ENCODE results near the gene ENDOG. TPM values are rescaled to one million over a fixed set of nuclear protein-coding genes. Genes with fewer than 3 reads are reported as not detected.

ENDOG gene
- total RNA-seq, 6 experiments from 2014 or later: 16.0 to 23.7 (median 17.0) TPM

DNA sequence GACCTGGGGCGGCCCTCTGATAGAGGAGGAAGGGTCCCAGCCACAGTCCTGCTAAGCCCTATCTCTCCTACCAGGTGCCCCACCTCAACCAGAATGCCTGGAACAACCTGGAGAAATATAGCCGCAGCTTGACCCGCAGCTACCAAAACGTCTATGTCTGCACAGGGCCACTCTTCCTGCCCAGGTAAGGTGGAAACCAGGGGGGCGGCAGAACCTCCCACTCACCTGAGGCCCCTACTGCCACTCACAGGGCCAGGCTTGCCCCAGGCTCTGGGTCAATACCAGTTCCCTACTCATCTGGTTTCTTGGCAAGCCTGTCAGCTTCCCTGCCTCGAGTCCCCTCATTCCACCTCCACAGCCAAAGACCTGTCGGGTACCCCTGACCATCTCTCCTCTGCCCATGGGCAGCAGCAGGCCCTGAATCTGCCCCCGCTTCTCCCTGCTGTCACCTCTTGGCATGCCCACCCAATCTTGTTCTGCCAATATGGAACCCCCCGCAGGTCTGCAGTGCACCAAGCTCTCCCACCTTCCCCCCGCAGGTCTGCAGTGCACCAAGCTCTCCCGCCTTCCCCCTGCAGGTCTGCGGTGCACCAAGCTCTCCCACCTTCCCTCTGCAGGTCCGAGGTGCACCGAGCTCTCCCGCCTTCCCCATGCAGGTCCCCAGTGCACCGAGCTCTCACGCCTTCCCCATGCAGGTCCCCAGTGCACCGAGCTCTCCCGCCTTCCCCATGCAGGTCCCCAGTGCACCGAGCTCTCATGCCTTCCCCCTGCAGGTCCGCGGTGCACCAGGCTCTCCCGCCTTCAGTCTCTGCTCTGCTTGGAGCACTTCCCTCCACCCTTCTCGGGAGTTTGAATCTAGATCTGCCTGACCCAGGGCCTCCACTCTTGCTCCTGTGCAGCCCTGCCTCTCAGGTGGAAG lies 2.6 kb downstream of the ENDOG start:
- Mint-ChIP-seq H3K4me1 (ENCODE audit: low read depth) (peaks cover 9% of the 10 kb centered on the region), H3K27ac (no peak overlapping the region), H3K27me3 (ENCODE audit: insufficient read depth) (peaks cover 2% of the 10 kb centered on the region), H3K9me3 (no peaks in the 10 kb centered on the region), H3K36me3 (ENCODE audit: low read depth) (peaks cover 5% of the 10 kb centered on the region; the same call in 1 of the 2 replicates), H3K4me3 (no peak overlapping the region)
- no peak for TF ChIP-seq CTCF (IDR thresholded peaks at IDR 0.05)
- no peak for DNase-seq

GRCh38 chr9:128821584-128822406 lies 3.5 kb downstream of the ENDOG start:
- H3K27ac Mint-ChIP-seq: no peak overlapping the region
- H3K9me3 Mint-ChIP-seq: no peaks in the 10 kb centered on the region
- H3K4me3 Mint-ChIP-seq: no peak overlapping the region
- peaks cover 9% of the 10 kb centered on the region for H3K4me1 Mint-ChIP-seq (ENCODE audit: low read depth)
- DNase-seq: no peak
- peaks cover 2% of the 10 kb centered on the region for H3K27me3 Mint-ChIP-seq (ENCODE audit: insufficient read depth)
- no peak for TF ChIP-seq CTCF (IDR thresholded peaks at IDR 0.05)
- H3K36me3 Mint-ChIP-seq (ENCODE audit: low read depth): peaks cover 5% of the 10 kb centered on the region; the same call in 1 of the 2 replicates

GRCh38 chr9:128822407-128823042 lies 4.2 kb downstream of the ENDOG start:
- Mint-ChIP-seq H3K36me3 (ENCODE audit: low read depth) (peaks cover 5% of the 10 kb centered on the region; the same call in 1 of the 2 replicates), H3K4me1 (ENCODE audit: low read depth) (peaks cover 9% of the 10 kb centered on the region), H3K9me3 (no peaks in the 10 kb centered on the region), H3K27ac (no peak overlapping the region), H3K4me3 (no peak overlapping the region), H3K27me3 (ENCODE audit: insufficient read depth) (peaks cover 2% of the 10 kb centered on the region)
- no peak for DNase-seq
- TF ChIP-seq CTCF (IDR thresholded peaks at IDR 0.05): no peak

GRCh38 chr9:128823362-128823902 lies 5.1 kb downstream of the ENDOG start:
- Mint-ChIP-seq H3K4me3 (no peak overlapping the region), H3K27ac (no peak overlapping the region), H3K4me1 (ENCODE audit: low read depth) (peaks cover 11% of the 10 kb centered on the region), H3K36me3 (ENCODE audit: low read depth) (peaks cover 5% of the 10 kb centered on the region), H3K9me3 (no peaks in the 10 kb centered on the region), H3K27me3 (ENCODE audit: insufficient read depth) (peaks cover 2% of the 10 kb centered on the region)
- TF ChIP-seq CTCF (IDR thresholded peaks at IDR 0.05): no peak
- no peak for DNase-seq

- H3K4me1 Mint-ChIP-seq (ENCODE audit: low read depth): peaks cover 16% of the 10 kb centered on the region
- no peak for DNase-seq
- H3K27ac Mint-ChIP-seq: no peak overlapping the region
- no peaks in the 10 kb centered on the region for H3K9me3 Mint-ChIP-seq
- H3K36me3 Mint-ChIP-seq (ENCODE audit: low read depth): peaks cover 10% of the 10 kb centered on the region
- H3K27me3 Mint-ChIP-seq (ENCODE audit: insufficient read depth): peaks cover 2% of the 10 kb centered on the region
- TF ChIP-seq CTCF (IDR thresholded peaks at IDR 0.05): no peak
- no peak overlapping the region for H3K4me3 Mint-ChIP-seq
Measured at GRCh38 chr9:128823903-128824406, 5.7 kb downstream of the ENDOG start.
